HG02870 (cell line): ENCODE results near the gene ULK4.
"Not testable (repeated sequence)": the region's sequence is repeated elsewhere in the genome, so short reads cannot be mapped to it uniquely, and the experiment has no call there.

ENCODE experiments used
- ATAC-seq: cut with Tn5 transposase; IDR thresholded peaks from one replicate; pipeline ENCODE4 v1.9.1; 2021; ENCODE audit warnings: mild to moderate bottlenecking, moderate library complexity; ENCODE audit not compliant: unreplicated experiment

Gene ULK4

GRCh38 chr3:41592753-41593510 is 369.0 kb downstream of the ULK4 start:
- ATAC-seq: no peak

- ATAC-seq: no peak
Measured at GRCh38 chr3:41583014-41583413, 378.9 kb downstream of the ULK4 start.

- peak; percentile 97 for ATAC-seq
Measured at GRCh38 chr3:41581700-41582099, 380.2 kb downstream of the ULK4 start.

GRCh38 chr3:41580274-41580959 is 381.5 kb downstream of the ULK4 start:
- peak; percentile 39 for ATAC-seq

GRCh38 chr3:41579861-41580260 is 382.0 kb downstream of the ULK4 start:
- no peak for ATAC-seq

- no peak for ATAC-seq
Measured at GRCh38 chr3:41578798-41579197, 383.1 kb downstream of the ULK4 start.

GRCh38 chr3:41575724-41576123 is 386.2 kb downstream of the ULK4 start:
- no peak for ATAC-seq

GRCh38 chr3:41574900-41575299 is 387.0 kb downstream of the ULK4 start:
- no peak for ATAC-seq

- no peak for ATAC-seq
Measured at GRCh38 chr3:41573591-41573990, 388.3 kb downstream of the ULK4 start.

- no peak for ATAC-seq
Measured at GRCh38 chr3:41572092-41572491, 389.8 kb downstream of the ULK4 start.

- ATAC-seq: no peak
Measured at GRCh38 chr3:41569632-41570305, 392.1 kb downstream of the ULK4 start.

- no peak for ATAC-seq
Measured at GRCh38 chr3:41565948-41566514, 395.9 kb downstream of the ULK4 start.

- ATAC-seq: no peak
Measured at GRCh38 chr3:41565003-41565402, 396.9 kb downstream of the ULK4 start.

- ATAC-seq: not testable (repeated sequence)
Measured at GRCh38 chr3:41556245-41556644, 405.7 kb downstream of the ULK4 start.

GRCh38 chr3:41532976-41533375 is 428.9 kb downstream of the ULK4 start:
- ATAC-seq: no peak

GRCh38 chr3:41526995-41527573 is 434.8 kb downstream of the ULK4 start:
- no peak for ATAC-seq

GRCh38 chr3:41525303-41526064 is 436.4 kb downstream of the ULK4 start:
- peak; percentile 36 for ATAC-seq

GRCh38 chr3:41523897-41524296 is 438.0 kb downstream of the ULK4 start:
- no peak for ATAC-seq

GRCh38 chr3:41522612-41523011 is 439.3 kb downstream of the ULK4 start:
- ATAC-seq: peak; percentile 57

- ATAC-seq: no peak
Measured at GRCh38 chr3:41521010-41521655, 440.8 kb downstream of the ULK4 start.
